GM12878 (cell line): ENCODE data around the gene PPP1R11. TPM values are rescaled to one million over a fixed set of nuclear protein-coding genes. Genes with fewer than 3 reads are reported as not detected.
A peak's percentile ranks its signal among the peaks of the same experiment; 100 is the strongest.

Experiments used
- ATAC-seq: fragments of 200-7000 bp; cut with Tn5 transposase; 3 replicates; pipeline ENCODE4 v1.9.1; 2020; ENCODE audit warnings: mild to moderate bottlenecking, moderate library complexity
- BruUV-seq: library from RNA; stranded (reverse); fragments of 400-500 nt; replicated peaks from 2 replicates; lab custom pipeline; 2021; lab: Mats Ljungman, UMichigan
- CTCF ChIA-PET: fragments of 300-600 bp; sonication (Branson Sonifier 250); formaldehyde crosslinking; extraction: SDS; loops from one replicate; lab custom pipeline; 2021; ENCODE audit warnings: inconsistent platforms; lab: Yijun Ruan, JAX
- POLR2A ChIA-PET: fragments of 350-600 bp; formaldehyde crosslinking; extraction: SDS; loops from one replicate; lab custom pipeline; 2021; ENCODE audit warnings: inconsistent platforms; lab: Charles Lee
- RAD21 ChIA-PET: fragments of 300-600 bp; sonication (Branson Sonifier 250); formaldehyde crosslinking; loops from one replicate; lab custom pipeline; 2023; ENCODE audit warnings: antibody characterized with exemption; ENCODE audit not compliant: unreplicated experiment; lab: Charles Lee
- SMC1A ChIA-PET: fragments of 300-600 bp; sonication (Branson Sonifier 250); formaldehyde crosslinking; loops from one replicate; lab custom pipeline; 2023; ENCODE audit not compliant: unreplicated experiment, uncharacterized antibody; lab: Charles Lee
- DNase-seq: peaks from one replicate; pipeline ENCODE4 v3.0.0-alpha.2; 2011; ENCODE audit warnings: low read depth, low spot score
- FAIRE-seq: peaks from 3 replicates; lab custom pipeline; 2011; peaks lifted over from hg19 to GRCh38; lab: Jason Lieb, UNC
- H2AFZ ChIP-seq: 2 replicates; pipeline ENCODE4 v1.6.0; 2011; ENCODE audit warnings: low read depth, low read length, control low read depth; ENCODE audit not compliant: control insufficient read depth
- H3K27ac ChIP-seq: 2 replicates; pipeline ENCODE4 v1.5.1; 2011; ENCODE audit warnings: control low read depth; ENCODE audit not compliant: control insufficient read depth, insufficient read depth
- H3K27me3 ChIP-seq, 2 experiments: replicated peaks in 1 of 2; 2 replicates each; pipeline versions ENCODE4 v1.6.0 to v1.6.1; 2011; ENCODE audit warnings: low read length in 1 of 2; ENCODE audit not compliant: control insufficient read depth in 2 of 2, insufficient read depth in 2 of 2
- H3K36me3 ChIP-seq, 2 experiments: 2 replicates each; pipeline ENCODE4 v1.5.1; 2011; ENCODE audit warnings: low read length in 1 of 2; ENCODE audit not compliant: control insufficient read depth in 2 of 2, insufficient read depth in 2 of 2
- H3K4me1 ChIP-seq: 2 replicates; pipeline ENCODE4 v1.6.1; 2011; ENCODE audit warnings: mild to moderate bottlenecking, low read length, moderate library complexity, mixed read lengths; ENCODE audit not compliant: control insufficient read depth, insufficient read depth
- H3K4me2 ChIP-seq: 2 replicates; pipeline ENCODE4 v1.6.0; 2011; ENCODE audit warnings: control low read depth; ENCODE audit not compliant: control insufficient read depth, insufficient read depth
- H3K4me3 ChIP-seq: fragments of 200-600 bp; sonication (generic); 2 replicates; pipeline ENCODE4 v1.5.1; 2016
- H3K79me2 ChIP-seq: 2 replicates; pipeline ENCODE4 v1.6.0; 2011; ENCODE audit warnings: low read length; ENCODE audit not compliant: control insufficient read depth, insufficient read depth
- H3K9ac ChIP-seq: 2 replicates; pipeline ENCODE4 v1.8.0; 2011; ENCODE audit warnings: low read length, control low read depth, mixed read lengths; ENCODE audit not compliant: control insufficient read depth, insufficient read depth
- H3K9me3 ChIP-seq: replicated peaks from 3 replicates; pipeline ENCODE4 v1.5.1; 2011; ENCODE audit warnings: mild to moderate bottlenecking, low read length; ENCODE audit not compliant: control insufficient read depth, insufficient read depth
- H4K20me1 ChIP-seq: 2 replicates; pipeline ENCODE4 v1.6.0; 2011; ENCODE audit not compliant: control insufficient read depth, insufficient read depth
- BACH1 ChIP-seq: fragments of 450-650 bp; IDR thresholded peaks from 2 replicates; pipeline ENCODE4 v1.6.1; 2017; ENCODE audit warnings: mild to moderate bottlenecking, borderline replicate concordance
- MTA3 ChIP-seq: IDR thresholded peaks from 2 replicates; pipeline ENCODE4 v1.6.1; 2012; ENCODE audit warnings: low read length, inconsistent platforms, borderline replicate concordance
- RELB ChIP-seq: fragments of 450-650 bp; IDR thresholded peaks from 2 replicates; pipeline ENCODE4 v1.6.1; 2017; ENCODE audit warnings: low read depth, mild to moderate bottlenecking, moderate library complexity
- RUNX3 ChIP-seq: IDR thresholded peaks from 2 replicates; pipeline ENCODE4 v1.6.1; 2012; ENCODE audit warnings: low read length, inconsistent platforms
- SMARCA5 ChIP-seq: fragments of 450-650 bp; IDR thresholded peaks from 2 replicates; pipeline ENCODE4 v1.6.1; 2017; ENCODE audit warnings: mild to moderate bottlenecking
- TBL1XR1 ChIP-seq: IDR thresholded peaks from 2 replicates; pipeline ENCODE4 v1.6.1; 2012; ENCODE audit warnings: low read depth, low read length, improper control_type of control experiment
- ZNF687 ChIP-seq: fragments of 450-650 bp; IDR thresholded peaks from 2 replicates; pipeline ENCODE4 v1.6.1; 2017; ENCODE audit warnings: mild to moderate bottlenecking, moderate library complexity
- WGBS: methylation state at CpG from one replicate; pipeline ENCODE4 v1.1.6; 2016; ENCODE audit warnings: low lambda C conversion rate; ENCODE audit not compliant: insufficient replicate concordance, insufficient coverage; ENCODE audit errors: missing lambda C conversion rate; 5-methylcytosine and 5-hydroxymethylcytosine counted together
- in situ Hi-C: fragments of 300-500 bp; cut with MboI; formaldehyde crosslinking; loops from 9 replicates; pipeline ENCODE4 v1.14.3; 2018; ENCODE audit warnings: mixed read lengths
- intact Hi-C: fragments of 100-400 bp; cut with micrococcal nuclease; formaldehyde crosslinking; loops from one replicate; pipeline ENCODE4 v1.14.2; 2022; ENCODE audit not compliant: unreplicated experiment
- polyA plus RNA-seq, 11 experiments: library from polyadenylated mRNA; depleted of rRNA in 4 of 11; unstranded in 6 of 11; stranded (reverse) in 5 of 11; fragments of >200 nt; fragmentation: Nextera tagmentation in 4 of 11; fragmentation: Illumina TruSeq in 1 of 11; extraction: Ambion mirVana in 4 of 11; extraction: Trizol in 1 of 11; gene quantifications; 1 replicate in 1 of 11; 2 replicates in 10 of 11; pipeline versions ENCODE4 v1.2.1 to v1.2.3, GENCODE V29; 2011 to 2016; ENCODE audit warnings: inconsistent platforms in 2 of 11, missing spikeins in 2 of 11, low read depth in 1 of 11
- total RNA-seq, 4 experiments: library from RNA; depleted of rRNA in 3 of 4; stranded (reverse); fragments of >200 nt in 3 of 4; fragmentation: Illumina TruSeq in 1 of 4; extraction: Trizol in 1 of 4; gene quantifications; 2 replicates each; pipeline versions ENCODE4 v1.2.1 to v1.2.3, GENCODE V29; 2013 to 2021
- TF ChIP-seq, protein P1 (sequence below): fragments of 150-350 bp; IDR thresholded peaks from 2 replicates; pipeline ENCODE4 v1.6.1; 2014; ENCODE audit warnings: mild to moderate bottlenecking, low read depth, low read length
- TF ChIP-seq, protein P2 (sequence below): fragments of 450-650 bp; formaldehyde crosslinking; IDR thresholded peaks from 2 replicates; pipeline ENCODE4 v1.4.0; 2020; ENCODE audit warnings: mild to moderate bottlenecking, moderate library complexity

Gene PPP1R11
- total and polyA plus RNA-seq, 10 of the 15 experiments (the other 5 are each of a cell fraction or from before 2014, with no cell fraction given): 12.6 to 56.1 (median 33.5) TPM

GRCh38 chr6:30061858-30062458 is 5.0 kb upstream of the PPP1R11 start:
- Histone ChIP-seq H3K9ac (peak overlapping the region; percentile 85), H3K36me3 (no peaks in the 10 kb centered on the region), H3K9me3 (no peaks in the 10 kb centered on the region), H3K4me1 (peaks cover 5% of the 10 kb centered on the region; the same call in 1 of the 2 replicates), H3K27ac (peak overlapping the region; percentile 84), H4K20me1 (no peaks in the 10 kb centered on the region), H3K27me3 (no peaks in the 10 kb centered on the region), H3K4me3 (peak overlapping the region; percentile 99), H3K79me2 (peaks cover 30% of the 10 kb centered on the region), H3K4me2 (peak overlapping the region; percentile 67), H2AFZ (peak overlapping the region; percentile 96)
- intact Hi-C loops: no loop called here
- no peak for DNase-seq
- SMC1A ChIA-PET: interaction anchor here (0.6 to 1.8 kb wide), 3 partner anchors 19 to 922 kb away, joined by 3 to 5 read pairs (median 4); no protein-coding TSS in a partner anchor
- RAD21 ChIA-PET: interaction anchor here (0.6 to 1.9 kb wide), 2 partner anchors 41 to 81 kb away, joined by 3 to 8 read pairs; no protein-coding TSS in a partner anchor
- in situ Hi-C loops: no loop called here
- WGBS: 60% methylated on average over 13 of the region's 13 CpGs
- POLR2A ChIA-PET: interaction anchor here (0.6 to 2.4 kb wide), 5 partner anchors 19 to 553 kb away, joined by 3 to 5 read pairs (median 4); no protein-coding TSS in a partner anchor
- no peak for FAIRE-seq
- CTCF ChIA-PET: interaction anchor here (0.6 to 2.3 kb wide), 5 partner anchors 42 to 619 kb away, joined by 3 to 7 read pairs (median 3); no protein-coding TSS in a partner anchor
- TSS peak; percentile 80 for BruUV-seq
- peak; percentile 68 for ATAC-seq
- TF ChIP-seq, protein P1, sequence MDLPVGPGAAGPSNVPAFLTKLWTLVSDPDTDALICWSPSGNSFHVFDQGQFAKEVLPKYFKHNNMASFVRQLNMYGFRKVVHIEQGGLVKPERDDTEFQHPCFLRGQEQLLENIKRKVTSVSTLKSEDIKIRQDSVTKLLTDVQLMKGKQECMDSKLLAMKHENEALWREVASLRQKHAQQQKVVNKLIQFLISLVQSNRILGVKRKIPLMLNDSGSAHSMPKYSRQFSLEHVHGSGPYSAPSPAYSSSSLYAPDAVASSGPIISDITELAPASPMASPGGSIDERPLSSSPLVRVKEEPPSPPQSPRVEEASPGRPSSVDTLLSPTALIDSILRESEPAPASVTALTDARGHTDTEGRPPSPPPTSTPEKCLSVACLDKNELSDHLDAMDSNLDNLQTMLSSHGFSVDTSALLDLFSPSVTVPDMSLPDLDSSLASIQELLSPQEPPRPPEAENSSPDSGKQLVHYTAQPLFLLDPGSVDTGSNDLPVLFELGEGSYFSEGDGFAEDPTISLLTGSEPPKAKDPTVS: no peak
- TF ChIP-seq SMARCA5 (no peak), RELB (no peak), TBL1XR1 (no peak), ZNF687 (0 out of 2 replicates have a peak, but pooled peaks have one; percentile 7), BACH1 (0 out of 2 replicates have a peak, but pooled peaks have one; percentile 25), RUNX3 (no peak), MTA3 (no peak)
- TF ChIP-seq, protein P2, sequence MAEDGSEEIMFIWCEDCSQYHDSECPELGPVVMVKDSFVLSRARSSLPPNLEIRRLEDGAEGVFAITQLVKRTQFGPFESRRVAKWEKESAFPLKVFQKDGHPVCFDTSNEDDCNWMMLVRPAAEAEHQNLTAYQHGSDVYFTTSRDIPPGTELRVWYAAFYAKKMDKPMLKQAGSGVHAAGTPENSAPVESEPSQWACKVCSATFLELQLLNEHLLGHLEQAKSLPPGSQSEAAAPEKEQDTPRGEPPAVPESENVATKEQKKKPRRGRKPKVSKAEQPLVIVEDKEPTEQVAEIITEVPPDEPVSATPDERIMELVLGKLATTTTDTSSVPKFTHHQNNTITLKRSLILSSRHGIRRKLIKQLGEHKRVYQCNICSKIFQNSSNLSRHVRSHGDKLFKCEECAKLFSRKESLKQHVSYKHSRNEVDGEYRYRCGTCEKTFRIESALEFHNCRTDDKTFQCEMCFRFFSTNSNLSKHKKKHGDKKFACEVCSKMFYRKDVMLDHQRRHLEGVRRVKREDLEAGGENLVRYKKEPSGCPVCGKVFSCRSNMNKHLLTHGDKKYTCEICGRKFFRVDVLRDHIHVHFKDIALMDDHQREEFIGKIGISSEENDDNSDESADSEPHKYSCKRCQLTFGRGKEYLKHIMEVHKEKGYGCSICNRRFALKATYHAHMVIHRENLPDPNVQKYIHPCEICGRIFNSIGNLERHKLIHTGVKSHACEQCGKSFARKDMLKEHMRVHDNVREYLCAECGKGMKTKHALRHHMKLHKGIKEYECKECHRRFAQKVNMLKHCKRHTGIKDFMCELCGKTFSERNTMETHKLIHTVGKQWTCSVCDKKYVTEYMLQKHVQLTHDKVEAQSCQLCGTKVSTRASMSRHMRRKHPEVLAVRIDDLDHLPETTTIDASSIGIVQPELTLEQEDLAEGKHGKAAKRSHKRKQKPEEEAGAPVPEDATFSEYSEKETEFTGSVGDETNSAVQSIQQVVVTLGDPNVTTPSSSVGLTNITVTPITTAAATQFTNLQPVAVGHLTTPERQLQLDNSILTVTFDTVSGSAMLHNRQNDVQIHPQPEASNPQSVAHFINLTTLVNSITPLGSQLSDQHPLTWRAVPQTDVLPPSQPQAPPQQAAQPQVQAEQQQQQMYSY: no peak
